ENCODE measurements around the gene HMCN1.

HMCN1 gene

DNA sequence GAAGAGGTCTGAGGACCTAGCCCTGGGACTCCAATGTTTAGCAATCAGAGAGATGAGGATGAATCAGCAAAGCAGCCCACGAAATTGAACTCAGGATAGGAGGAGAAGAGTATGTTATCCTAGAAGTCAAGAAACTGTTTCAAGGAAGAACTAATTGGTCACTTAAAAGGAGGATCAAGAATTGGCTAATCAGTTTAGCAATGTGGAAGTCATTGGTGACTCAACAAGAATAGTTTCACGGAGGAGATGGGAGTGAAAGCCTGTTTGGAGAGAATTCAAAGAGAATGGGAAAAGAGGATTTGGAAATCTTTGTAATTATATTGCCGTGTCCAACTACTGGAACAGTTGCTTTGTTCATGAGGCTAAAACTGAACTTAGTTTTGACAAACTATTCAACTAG lies 7.4 kb downstream of the HMCN1 start:
- DNase-seq (ENCODE audit: low read depth, low spot score), result no peak
- H3K27ac ChIP-seq (ENCODE audit: low read length), result no peak overlapping the region
- no peaks in the 10 kb centered on the region for H3K4me1 ChIP-seq (ENCODE audit: control insufficient read depth, insufficient read depth, low read length)
- H3K36me3 ChIP-seq (ENCODE audit: control insufficient read depth, insufficient read depth, low read length), result no peaks in the 10 kb centered on the region
- H3K4me3 ChIP-seq (ENCODE audit: low read length), result no peak overlapping the region
- H3K27me3 ChIP-seq (ENCODE audit: control insufficient read depth, insufficient read depth, low read length), result no peaks in the 10 kb centered on the region
- WGBS (ENCODE audit: insufficient coverage, insufficient read length), result no CpG with 5 or more reads among the region's 3 CpGs
- H3K9me3 ChIP-seq (ENCODE audit: control insufficient read depth, insufficient read depth, low read length), result no peaks in the 10 kb centered on the region

DNA sequence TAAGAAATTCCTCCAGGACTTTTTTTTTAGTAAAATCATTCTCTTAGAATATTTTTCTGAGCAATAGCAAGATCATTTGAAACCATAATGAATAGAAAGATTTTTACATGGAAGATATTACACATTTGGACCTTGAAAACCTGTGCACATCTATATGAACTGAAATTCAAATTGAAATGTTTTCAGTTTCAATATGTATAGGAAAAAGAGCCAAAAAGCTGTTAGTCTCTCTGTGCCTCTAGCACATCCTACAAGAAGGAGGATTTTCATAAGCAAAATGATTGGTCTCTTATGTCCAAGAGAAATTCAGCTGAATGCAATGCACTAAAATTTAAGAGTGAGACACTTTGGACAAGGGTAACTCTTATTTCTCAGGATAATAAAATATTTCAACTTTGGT lies 8.2 kb downstream of the HMCN1 start:
- H3K36me3 ChIP-seq (ENCODE audit: control insufficient read depth, insufficient read depth, low read length), result no peaks in the 10 kb centered on the region

DNA sequence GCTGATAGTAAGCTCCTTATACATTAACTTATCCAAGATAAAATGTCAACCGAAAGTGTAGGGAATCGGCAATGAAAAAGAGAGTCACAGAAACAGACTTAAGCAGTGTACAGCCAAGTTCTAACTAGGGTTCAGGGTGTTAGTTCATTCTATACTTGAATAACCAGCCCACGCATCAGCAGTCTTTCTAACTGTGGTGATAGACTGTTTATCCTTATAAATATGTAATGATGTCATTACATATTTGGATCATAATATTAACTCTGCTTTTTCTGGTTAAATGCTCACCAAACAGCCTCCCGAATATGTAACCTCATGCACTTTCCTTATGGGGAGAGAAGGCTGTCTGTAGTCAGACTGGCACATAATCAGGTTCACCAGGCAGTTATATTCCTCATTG lies 11.0 kb downstream of the HMCN1 start:
- Histone ChIP-seq H3K27ac (ENCODE audit: low read length) (no peak overlapping the region), H3K4me1 (ENCODE audit: control insufficient read depth, insufficient read depth, low read length) (no peaks in the 10 kb centered on the region), H3K36me3 (ENCODE audit: control insufficient read depth, insufficient read depth, low read length) (no peaks in the 10 kb centered on the region), H3K9me3 (ENCODE audit: control insufficient read depth, insufficient read depth, low read length) (no peaks in the 10 kb centered on the region), H3K4me3 (ENCODE audit: low read length) (no peak overlapping the region), H3K27me3 (ENCODE audit: control insufficient read depth, insufficient read depth, low read length) (no peaks in the 10 kb centered on the region)
- no peak for DNase-seq (ENCODE audit: low read depth, low spot score)
- WGBS (ENCODE audit: insufficient coverage, insufficient read length), result no CpG with 5 or more reads among the region's 4 CpGs

More for the DNA sequence above, 8.2 kb downstream of the HMCN1 start:
- Histone ChIP-seq H3K4me1 (ENCODE audit: control insufficient read depth, insufficient read depth, low read length) (no peaks in the 10 kb centered on the region), H3K4me3 (ENCODE audit: low read length) (no peak overlapping the region), H3K9me3 (ENCODE audit: control insufficient read depth, insufficient read depth, low read length) (no peaks in the 10 kb centered on the region), H3K27me3 (ENCODE audit: control insufficient read depth, insufficient read depth, low read length) (no peaks in the 10 kb centered on the region), H3K27ac (ENCODE audit: low read length) (no peak overlapping the region)
- DNase-seq (ENCODE audit: low read depth, low spot score), result no peak

DNA sequence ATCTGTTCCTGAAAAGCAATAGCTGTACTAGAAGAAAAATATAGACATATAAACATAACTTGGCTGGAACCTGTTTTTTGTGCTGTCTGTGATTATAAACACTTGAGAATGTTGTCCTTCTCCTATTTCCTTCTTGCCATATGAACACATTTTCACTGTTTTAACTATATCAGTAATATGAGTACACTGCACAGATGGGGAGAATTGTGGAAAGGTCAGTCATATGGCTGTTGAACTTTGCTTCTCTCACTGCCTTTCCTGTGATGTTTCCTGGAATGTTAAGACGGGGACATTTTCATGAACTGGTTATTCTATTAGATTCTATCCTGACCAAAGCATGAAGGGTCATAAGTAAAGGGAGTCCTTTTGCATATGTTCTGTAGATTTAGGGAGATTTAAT lies 24.9 kb downstream of the HMCN1 start:
- H3K36me3 ChIP-seq (ENCODE audit: control insufficient read depth, insufficient read depth, low read length), result no peaks in the 10 kb centered on the region
- no peaks in the 10 kb centered on the region for H3K27me3 ChIP-seq (ENCODE audit: control insufficient read depth, insufficient read depth, low read length)
- no peak overlapping the region for H3K4me3 ChIP-seq (ENCODE audit: low read length)
- DNase-seq (ENCODE audit: low read depth, low spot score), result no peak
- WGBS (ENCODE audit: insufficient coverage, insufficient read length), result no CpG with 5 or more reads among the region's 1 CpG
- no peaks in the 10 kb centered on the region; the same call in 1 of the 2 replicates for H3K4me1 ChIP-seq (ENCODE audit: control insufficient read depth, insufficient read depth, low read length)
- no peaks in the 10 kb centered on the region for H3K9me3 ChIP-seq (ENCODE audit: control insufficient read depth, insufficient read depth, low read length)
- no peak overlapping the region for H3K27ac ChIP-seq (ENCODE audit: low read length)

DNA sequence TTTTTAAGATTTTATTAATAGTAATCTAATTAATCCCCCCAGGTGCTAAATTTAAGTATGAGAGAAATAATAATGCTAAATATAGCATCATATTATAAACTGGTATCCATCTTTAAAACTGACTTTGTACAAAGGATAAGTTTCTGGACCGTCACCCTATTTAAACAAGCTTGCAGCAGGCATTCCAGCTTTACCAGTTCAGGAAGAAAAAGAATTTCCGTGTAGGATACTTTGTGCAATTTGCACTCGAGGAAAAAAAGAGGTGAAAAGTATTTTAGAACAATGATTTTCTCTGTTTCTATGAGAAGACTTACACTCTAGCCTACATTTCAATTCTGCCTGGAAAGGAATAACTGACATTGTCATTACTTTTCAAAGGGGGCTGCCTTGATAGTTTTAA lies 27.6 kb downstream of the HMCN1 start:
- Histone ChIP-seq H3K9me3 (ENCODE audit: control insufficient read depth, insufficient read depth, low read length) (no peaks in the 10 kb centered on the region), H3K4me1 (ENCODE audit: control insufficient read depth, insufficient read depth, low read length) (0 out of 2 replicates have a peak, but pooled peaks cover 1% of the 10 kb centered on the region), H3K4me3 (ENCODE audit: low read length) (no peak overlapping the region), H3K36me3 (ENCODE audit: control insufficient read depth, insufficient read depth, low read length) (no peaks in the 10 kb centered on the region), H3K27me3 (ENCODE audit: control insufficient read depth, insufficient read depth, low read length) (no peaks in the 10 kb centered on the region), H3K27ac (ENCODE audit: low read length) (no peak overlapping the region)
- WGBS (ENCODE audit: insufficient coverage, insufficient read length), result no CpG with 5 or more reads among the region's 3 CpGs
- DNase-seq (ENCODE audit: low read depth, low spot score), result no peak

DNA sequence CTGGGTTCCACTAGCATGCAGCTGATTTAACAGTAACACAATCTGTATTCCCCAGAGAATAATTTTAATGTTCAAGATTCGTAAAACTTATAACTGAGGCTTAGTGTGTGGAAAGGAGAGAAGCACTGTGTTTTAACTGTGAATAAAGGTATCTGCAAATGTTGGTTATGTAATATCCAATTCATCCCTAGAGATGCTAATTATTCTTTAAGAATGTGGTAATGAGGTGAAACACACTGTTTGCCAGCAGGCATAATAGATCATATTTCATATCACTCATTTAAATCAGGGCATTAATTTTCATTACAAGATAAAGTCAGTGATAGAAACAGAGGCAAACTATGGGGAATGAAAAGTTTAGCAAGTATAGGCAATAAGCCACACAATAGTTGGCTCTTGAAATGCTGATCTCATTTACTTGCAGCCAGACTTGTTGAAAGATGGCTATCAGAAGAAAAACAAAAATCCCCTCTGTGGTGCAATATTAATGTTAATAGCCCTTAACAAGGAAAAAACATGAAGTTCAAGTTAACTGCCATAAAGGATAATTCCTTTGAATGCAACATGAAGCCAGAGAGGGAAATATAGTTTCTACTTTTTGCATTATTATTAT lies 33.4 kb downstream of the HMCN1 start:
- Histone ChIP-seq H3K27ac (ENCODE audit: low read length) (no peak overlapping the region), H3K36me3 (ENCODE audit: control insufficient read depth, insufficient read depth, low read length) (no peaks in the 10 kb centered on the region), H3K4me1 (ENCODE audit: control insufficient read depth, insufficient read depth, low read length) (0 out of 2 replicates have a peak, but pooled peaks cover 1% of the 10 kb centered on the region), H3K9me3 (ENCODE audit: control insufficient read depth, insufficient read depth, low read length) (no peaks in the 10 kb centered on the region), H3K27me3 (ENCODE audit: control insufficient read depth, insufficient read depth, low read length) (no peaks in the 10 kb centered on the region), H3K4me3 (ENCODE audit: low read length) (no peak overlapping the region)
- no peak for DNase-seq (ENCODE audit: low read depth, low spot score)
- no CpG with 5 or more reads among the region's 1 CpG for WGBS (ENCODE audit: insufficient coverage, insufficient read length)

DNA sequence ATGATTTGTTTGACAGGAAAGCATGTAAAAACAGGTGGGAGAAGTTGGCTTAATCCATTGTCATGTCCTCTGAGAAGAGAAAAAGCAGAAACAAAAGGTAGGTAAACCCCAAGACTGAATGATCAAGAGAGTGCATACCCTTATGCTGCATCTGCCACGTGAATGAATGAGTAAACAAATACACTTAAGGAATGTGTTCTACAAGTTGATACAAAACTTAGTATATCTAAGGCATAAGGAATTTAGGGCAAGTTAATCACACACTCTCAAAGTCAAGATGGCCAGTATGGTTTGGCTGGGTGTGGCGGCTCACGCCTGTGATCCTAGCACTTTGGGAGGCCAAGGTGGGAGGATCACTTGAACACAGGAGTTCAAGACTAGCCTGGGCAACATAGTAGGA lies 34.2 kb downstream of the HMCN1 start:
- Histone ChIP-seq H3K4me1 (ENCODE audit: control insufficient read depth, insufficient read depth, low read length) (0 out of 2 replicates have a peak, but pooled peaks cover 1% of the 10 kb centered on the region), H3K27ac (ENCODE audit: low read length) (no peak overlapping the region), H3K36me3 (ENCODE audit: control insufficient read depth, insufficient read depth, low read length) (no peaks in the 10 kb centered on the region), H3K9me3 (ENCODE audit: control insufficient read depth, insufficient read depth, low read length) (no peaks in the 10 kb centered on the region), H3K4me3 (ENCODE audit: low read length) (no peak overlapping the region), H3K27me3 (ENCODE audit: control insufficient read depth, insufficient read depth, low read length) (no peaks in the 10 kb centered on the region)
- no CpG with 5 or more reads among the region's 3 CpGs for WGBS (ENCODE audit: insufficient coverage, insufficient read length)
- no peak for DNase-seq (ENCODE audit: low read depth, low spot score)

DNA sequence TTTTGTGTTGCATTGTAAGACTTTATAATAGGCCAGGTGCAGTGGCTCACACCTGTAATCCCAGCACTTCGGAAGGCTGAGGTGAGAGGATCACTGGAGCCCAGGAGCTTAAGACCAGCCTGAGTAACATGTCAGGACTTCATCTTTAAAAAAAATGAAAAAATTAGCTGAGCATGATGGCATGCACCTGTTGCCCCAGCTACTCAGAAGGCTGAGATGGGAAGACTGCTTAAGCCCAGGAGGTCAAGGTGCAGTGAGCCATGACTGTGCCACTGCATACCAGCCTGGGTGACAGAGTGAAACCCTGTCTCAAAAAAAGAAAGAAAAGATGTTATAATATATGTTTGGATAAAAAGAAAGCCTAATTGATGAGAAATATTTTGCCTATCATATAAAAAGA lies 34.9 kb downstream of the HMCN1 start:
- Histone ChIP-seq H3K27me3 (ENCODE audit: control insufficient read depth, insufficient read depth, low read length) (no peaks in the 10 kb centered on the region), H3K9me3 (ENCODE audit: control insufficient read depth, insufficient read depth, low read length) (no peaks in the 10 kb centered on the region), H3K4me1 (ENCODE audit: control insufficient read depth, insufficient read depth, low read length) (0 out of 2 replicates have a peak, but pooled peaks cover 1% of the 10 kb centered on the region), H3K4me3 (ENCODE audit: low read length) (no peak overlapping the region), H3K27ac (ENCODE audit: low read length) (no peak overlapping the region), H3K36me3 (ENCODE audit: control insufficient read depth, insufficient read depth, low read length) (no peaks in the 10 kb centered on the region)
- WGBS (ENCODE audit: insufficient coverage, insufficient read length), result no CpG with 5 or more reads among the region's 1 CpG
- DNase-seq (ENCODE audit: low read depth, low spot score), result no peak

DNA sequence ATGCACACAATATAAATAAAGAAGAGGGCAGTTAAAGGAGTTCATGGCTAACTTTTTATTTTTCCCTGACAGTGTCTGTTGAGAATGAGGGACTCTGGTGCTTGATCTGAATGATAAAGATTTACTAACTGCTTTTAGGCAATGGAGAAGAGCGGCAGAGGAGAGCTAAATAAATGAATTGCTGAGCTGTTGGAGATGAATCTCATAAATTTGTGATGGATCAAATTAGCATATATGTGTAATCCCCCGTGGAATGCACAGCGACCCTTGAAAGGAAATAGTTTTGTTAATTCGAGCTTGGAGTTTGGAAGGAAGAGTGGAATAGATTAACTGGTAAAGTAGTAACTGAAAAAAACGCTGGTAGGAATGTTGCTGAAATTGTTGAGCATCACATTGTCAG lies 40.2 kb downstream of the HMCN1 start:
- Histone ChIP-seq H3K27ac (ENCODE audit: low read length) (no peak overlapping the region), H3K4me3 (ENCODE audit: low read length) (no peak overlapping the region), H3K36me3 (ENCODE audit: control insufficient read depth, insufficient read depth, low read length) (no peaks in the 10 kb centered on the region), H3K27me3 (ENCODE audit: control insufficient read depth, insufficient read depth, low read length) (no peaks in the 10 kb centered on the region), H3K9me3 (ENCODE audit: control insufficient read depth, insufficient read depth, low read length) (no peaks in the 10 kb centered on the region), H3K4me1 (ENCODE audit: control insufficient read depth, insufficient read depth, low read length) (no peaks in the 10 kb centered on the region)
- DNase-seq (ENCODE audit: low read depth, low spot score), result no peak
- 100% methylated on average over 2 of the region's 5 CpGs for WGBS (ENCODE audit: insufficient coverage, insufficient read length)

DNA sequence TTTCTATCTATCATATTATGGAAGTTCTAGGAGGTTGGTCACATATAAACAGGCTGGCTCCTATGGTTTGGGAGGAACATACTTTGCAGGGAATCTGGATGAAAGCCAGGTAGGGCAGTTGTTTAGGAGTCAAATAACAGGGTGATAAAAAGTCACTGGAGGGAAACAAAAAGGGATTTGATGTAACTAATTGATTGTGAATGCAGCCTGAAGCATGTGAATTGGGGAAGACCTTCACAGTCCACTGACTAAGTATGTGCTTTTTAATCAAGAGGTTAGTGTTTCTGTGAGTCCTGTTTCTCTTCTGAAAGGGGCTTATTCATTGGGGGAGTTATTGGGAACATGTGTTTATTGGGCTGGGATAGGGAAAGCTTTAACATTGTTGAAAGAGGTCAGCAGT lies 41.3 kb downstream of the HMCN1 start:
- H3K36me3 ChIP-seq (ENCODE audit: control insufficient read depth, insufficient read depth, low read length), result no peaks in the 10 kb centered on the region
- H3K9me3 ChIP-seq (ENCODE audit: control insufficient read depth, insufficient read depth, low read length), result no peaks in the 10 kb centered on the region
- H3K4me1 ChIP-seq (ENCODE audit: control insufficient read depth, insufficient read depth, low read length), result no peaks in the 10 kb centered on the region
- DNase-seq (ENCODE audit: low read depth, low spot score), result no peak
- H3K4me3 ChIP-seq (ENCODE audit: low read length), result no peak overlapping the region
- no peaks in the 10 kb centered on the region for H3K27me3 ChIP-seq (ENCODE audit: control insufficient read depth, insufficient read depth, low read length)
- H3K27ac ChIP-seq (ENCODE audit: low read length), result no peak overlapping the region

DNA sequence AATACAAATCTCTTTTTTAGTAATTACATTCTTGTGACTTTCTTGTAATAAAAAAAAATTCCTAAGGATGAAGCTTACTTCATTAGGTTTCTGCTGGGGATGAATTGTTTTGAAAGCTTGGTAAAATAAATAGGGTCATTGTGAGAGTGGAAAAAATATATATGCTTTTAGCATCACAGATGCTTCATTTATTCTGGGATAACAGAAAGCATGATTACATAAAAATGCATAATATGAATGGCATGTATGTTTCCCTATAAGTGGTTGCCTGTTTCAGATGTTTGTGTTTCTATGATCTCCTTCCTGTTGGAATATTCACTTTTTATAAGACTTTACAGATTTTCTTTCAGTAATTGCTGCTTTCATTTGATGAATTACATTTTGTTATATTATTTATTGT lies 42.3 kb downstream of the HMCN1 start:
- Histone ChIP-seq H3K9me3 (ENCODE audit: control insufficient read depth, insufficient read depth, low read length) (no peaks in the 10 kb centered on the region), H3K4me3 (ENCODE audit: low read length) (no peak overlapping the region), H3K27me3 (ENCODE audit: control insufficient read depth, insufficient read depth, low read length) (no peaks in the 10 kb centered on the region), H3K36me3 (ENCODE audit: control insufficient read depth, insufficient read depth, low read length) (no peaks in the 10 kb centered on the region), H3K4me1 (ENCODE audit: control insufficient read depth, insufficient read depth, low read length) (no peaks in the 10 kb centered on the region), H3K27ac (ENCODE audit: low read length) (no peak overlapping the region)
- no peak for DNase-seq (ENCODE audit: low read depth, low spot score)

All from iPS DF 6.9 (cell line).